HG03457 (cell line): ENCODE results near the gene FAM13C.

Source experiments
- ATAC-seq: cut with Tn5 transposase; IDR thresholded peaks from one replicate; pipeline ENCODE4 v1.9.1; 2021; ENCODE audit warnings: moderate number of reproducible peaks; ENCODE audit not compliant: unreplicated experiment

FAM13C gene

DNA sequence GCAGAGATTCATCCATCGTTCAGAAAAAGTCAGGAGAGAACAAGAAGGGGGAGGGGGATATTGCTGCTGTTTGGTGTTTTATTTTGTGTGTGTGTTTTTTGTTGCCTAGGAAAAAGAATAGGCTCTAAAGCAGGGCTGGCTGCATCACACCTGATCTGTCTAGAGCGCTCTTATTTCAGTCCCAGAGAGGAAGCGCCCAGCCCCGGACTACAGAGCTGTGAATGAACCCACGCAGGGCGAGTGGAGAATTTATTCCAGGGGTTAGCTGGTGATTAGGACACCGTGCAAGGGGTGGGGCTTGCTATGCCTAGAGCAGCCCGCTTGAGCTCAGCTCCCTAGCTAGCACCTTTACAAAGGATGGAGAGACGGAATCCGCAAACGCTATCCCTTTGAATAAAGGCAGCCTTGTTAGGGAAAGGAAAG, 621 bp upstream of the FAM13C start:
- ATAC-seq: no peak

DNA sequence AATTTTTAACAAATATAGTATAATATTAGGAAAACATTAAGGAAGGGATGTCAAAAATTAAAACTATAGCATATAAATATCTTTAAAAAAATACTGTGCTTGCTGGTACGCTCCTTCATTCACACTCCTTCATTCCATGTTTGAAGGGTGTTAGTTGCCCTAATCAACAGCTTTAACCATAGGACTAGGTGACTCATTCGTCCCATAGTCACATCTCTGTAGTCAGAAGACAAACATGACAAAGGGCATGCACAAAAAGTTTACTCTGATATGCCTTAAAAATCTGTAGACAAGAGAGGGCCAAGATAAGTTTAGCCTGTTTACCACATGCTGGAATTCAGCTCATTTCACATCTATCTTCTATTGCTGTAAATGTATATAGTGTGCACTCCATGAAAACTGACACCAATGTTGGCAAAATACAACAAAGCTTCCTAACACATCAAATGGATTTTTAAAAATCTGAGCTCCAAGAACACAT, 646 bp downstream of the FAM13C start:
- no peak for ATAC-seq

DNA sequence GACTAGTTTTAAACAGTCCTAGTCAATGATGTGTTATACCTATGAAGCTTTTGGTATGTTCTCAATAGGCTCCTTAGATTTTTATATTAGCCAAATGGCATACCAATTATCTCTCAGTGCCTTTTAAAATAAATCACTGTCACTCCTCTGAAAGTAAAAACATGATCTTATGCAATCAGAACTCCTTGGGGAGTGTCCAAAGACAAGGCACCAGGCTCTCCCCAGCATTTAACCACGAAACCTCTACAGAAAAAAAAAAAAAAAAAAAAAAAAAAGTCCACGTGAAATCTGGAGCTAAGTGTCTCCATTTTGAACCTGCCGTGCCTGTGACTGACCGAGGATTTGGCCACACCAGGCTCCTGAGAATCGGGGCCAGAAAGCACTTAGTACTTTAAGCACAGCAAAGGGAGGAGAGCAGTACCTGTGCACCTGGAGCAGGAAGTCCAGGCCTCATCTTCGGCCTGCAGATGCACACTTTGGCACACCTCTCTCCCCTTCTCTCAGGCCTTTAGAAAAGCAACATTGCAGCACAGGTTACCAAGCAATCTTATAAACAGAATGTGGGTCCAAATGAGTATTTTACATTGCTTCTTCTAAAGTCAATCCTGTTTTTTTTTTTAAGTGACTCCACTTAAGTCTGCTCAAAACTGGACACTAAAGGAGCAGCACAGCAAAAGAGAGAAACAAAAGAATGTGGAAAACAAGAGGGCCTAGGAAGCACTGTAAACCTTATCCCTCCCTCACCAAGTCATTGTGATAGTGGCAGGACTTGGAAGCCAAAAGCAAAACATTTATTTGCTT, 1.5 kb downstream of the FAM13C start:
- no peak for ATAC-seq

DNA sequence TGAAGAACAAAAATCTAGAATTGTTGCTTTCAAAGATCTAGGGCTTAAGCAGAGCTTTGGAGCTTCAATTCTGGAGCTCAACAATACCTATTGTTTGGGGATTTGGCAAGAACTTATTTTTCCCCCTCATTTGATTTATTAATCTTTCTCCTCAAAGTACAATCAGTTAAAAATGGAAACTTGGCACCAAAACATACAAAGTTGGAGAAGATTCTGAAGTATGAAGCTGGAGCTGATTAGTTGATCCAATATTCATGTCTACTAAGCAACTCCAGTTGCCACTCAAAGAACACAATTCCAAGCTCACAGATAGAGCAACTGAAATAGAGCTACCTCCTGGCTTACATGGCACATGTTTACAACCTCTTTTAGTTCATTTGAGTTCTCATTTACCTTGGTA, 3.8 kb downstream of the FAM13C start:
- no peak for ATAC-seq

DNA sequence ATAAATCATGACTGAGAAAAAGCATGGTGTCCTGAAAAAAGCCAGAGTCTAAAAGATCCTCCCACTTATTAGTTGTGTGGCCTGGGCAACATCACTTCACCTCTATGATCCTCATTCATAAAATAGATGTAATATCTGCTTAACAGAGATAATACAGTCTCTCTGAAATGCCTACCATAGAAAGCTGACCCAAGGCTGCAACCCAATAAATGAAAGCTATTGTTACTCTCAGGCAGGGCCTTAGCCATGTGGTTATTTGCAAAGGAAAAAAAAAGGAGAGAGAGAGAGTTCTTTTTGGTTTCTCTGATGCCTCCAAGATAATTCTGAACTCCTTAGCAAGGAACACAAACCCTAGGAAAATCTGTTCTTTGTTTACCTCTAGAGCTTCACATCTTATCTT, 7.9 kb downstream of the FAM13C start:
- ATAC-seq: no peak

DNA sequence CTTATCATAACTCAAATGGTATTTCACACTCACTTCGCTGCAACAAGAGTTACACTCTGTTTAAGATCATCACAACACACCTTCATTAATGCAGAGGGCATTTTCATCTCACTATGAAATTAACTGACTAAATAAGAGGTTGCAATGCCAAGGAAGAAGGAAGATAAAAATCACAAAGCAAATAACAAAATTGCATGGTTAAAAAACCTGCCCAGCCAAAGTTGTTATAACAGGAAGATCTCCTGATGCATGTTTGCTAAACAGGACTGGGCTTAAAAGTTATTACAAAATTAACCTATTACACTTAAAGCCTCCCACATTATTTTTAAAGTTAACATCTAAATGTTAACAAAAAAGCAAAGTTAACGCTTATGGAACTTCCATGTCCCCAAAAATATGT, 11.8 kb downstream of the FAM13C start:
- ATAC-seq: no peak

DNA sequence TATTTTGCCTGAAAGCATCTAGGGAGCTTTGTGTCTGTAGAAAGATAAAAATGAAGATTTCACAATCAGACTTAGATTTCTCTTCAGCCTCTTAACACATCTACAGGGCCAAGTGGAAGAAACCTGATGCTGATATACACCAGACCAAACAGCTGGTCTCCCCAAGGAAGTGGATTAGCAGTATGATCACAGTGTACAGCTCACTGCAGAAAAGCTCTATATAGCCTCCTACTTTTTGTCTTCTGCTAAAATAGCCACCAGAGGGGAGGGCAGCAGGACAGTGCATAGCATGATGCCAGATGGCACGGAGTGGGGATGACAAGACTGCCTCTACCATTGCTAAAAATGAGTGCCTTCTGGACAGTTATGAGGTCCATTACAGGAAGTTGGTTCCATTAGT, 16.0 kb downstream of the FAM13C start:
- ATAC-seq: no peak

DNA sequence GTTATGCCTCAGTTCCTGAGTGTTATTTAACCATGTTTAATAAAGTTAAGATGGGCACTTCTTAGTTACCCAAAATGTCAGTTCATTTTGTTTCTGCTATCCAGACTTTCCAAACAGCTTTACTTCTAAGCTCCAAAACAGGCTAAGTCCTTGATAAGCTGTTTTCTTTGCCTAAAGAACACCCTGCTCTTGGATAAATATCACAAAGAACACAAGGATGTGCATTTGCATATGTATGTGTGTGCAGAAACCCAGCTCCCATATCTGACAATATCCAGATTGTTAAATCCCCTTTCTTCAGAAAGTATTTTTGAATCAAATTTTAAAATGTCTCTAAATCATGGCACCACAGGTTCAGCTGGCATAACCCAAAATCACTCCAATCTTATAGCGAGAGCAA, 19.6 kb downstream of the FAM13C start:
- no peak for ATAC-seq

DNA sequence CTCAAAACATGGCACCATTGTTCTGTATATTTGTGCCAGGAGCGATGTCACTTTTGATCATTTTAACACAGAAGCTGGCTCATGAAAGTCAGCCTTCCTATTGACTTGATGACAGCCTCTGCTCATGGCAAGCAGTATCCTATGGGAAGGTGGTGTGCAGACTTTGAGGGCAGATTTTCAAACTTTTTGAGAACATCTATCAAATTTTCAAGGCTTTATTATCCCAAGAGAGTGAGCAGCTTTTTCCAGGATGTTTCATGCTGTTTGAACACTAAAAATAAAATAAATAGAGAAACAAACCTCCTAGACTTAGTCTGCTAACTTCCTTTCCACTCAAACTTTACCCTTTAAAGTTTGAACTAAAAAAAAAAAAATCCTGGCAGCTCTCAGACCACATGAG, 20.3 kb downstream of the FAM13C start:
- no peak for ATAC-seq

DNA sequence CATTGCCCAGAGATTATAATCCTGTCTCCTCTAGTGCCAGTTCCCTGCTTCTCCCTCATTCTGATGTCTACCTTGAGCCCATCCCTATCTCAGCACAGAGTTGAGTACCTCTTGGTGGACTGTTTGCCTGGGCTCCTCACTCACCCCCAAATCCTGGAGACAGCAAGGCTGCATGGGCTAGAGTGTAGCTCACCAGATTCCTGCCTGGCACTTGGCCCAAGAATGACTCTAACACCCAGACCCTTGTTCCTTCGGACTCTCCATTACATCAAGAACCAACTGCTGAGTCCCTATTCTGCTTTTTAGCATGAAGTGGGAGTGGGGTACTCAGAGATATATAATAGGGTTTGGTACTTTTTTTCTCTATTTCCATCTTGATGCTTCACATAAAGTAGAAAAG, 22.1 kb downstream of the FAM13C start:
- no peak for ATAC-seq

DNA sequence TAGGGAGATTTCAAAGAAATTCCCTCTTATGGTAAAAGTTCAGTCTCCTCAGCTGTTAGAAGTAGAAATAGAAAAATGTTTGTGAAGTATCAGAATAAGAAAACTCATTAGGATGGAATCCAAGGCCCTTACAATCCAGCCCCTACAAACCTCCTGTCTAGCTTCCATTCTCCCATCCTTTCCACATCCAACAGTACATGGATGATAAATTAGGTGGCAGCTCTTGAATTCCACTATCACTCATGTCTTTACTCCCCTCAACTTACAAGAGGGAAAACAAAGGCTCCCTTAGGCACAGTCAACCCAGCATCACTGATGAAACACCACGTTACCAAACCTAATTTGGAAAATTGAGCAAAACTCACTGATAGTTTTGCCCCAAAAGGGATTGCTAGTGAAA, 23.0 kb downstream of the FAM13C start:
- no peak for ATAC-seq

DNA sequence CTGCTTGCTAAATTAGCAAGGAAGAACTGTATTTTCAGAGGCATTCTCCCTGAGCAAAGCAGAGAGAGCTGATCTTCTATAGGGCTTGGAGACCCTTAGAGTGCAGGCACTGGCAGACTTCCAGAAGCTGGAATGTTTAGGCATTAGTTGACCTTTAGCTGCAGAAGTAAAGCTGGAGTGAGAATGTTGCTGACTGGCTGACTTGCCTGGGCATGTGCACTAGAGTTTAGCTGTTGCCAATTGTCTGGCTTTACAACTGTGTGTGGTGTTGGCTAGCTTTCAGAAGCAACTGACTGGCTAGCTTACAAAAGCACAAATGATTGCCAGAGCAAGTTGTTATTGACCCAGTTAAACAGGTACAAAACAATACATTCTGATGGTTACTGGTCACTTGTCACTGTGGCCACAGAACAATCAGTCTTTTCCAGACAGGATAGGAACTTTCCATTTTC, 25.1 kb downstream of the FAM13C start:
- ATAC-seq: no peak

DNA sequence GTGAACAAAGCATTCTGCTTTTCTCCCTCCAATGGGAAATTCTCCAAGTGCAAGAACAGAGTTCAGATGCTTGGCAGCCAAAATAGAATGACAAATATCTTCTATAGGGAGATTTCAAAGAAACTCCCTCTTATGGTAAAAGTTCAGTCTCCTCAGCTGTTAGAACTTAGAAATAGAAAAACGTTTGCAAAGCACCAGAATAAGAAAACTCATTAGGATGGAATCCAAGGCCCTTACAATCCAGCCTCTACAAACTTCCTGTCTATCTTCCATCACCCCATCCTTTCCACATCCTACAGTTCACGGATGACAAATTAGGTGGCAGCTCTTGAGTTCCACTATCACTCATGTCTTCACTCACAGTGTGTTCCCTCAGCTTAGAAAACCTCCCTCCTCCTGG, 25.7 kb downstream of the FAM13C start:
- ATAC-seq: no peak

DNA sequence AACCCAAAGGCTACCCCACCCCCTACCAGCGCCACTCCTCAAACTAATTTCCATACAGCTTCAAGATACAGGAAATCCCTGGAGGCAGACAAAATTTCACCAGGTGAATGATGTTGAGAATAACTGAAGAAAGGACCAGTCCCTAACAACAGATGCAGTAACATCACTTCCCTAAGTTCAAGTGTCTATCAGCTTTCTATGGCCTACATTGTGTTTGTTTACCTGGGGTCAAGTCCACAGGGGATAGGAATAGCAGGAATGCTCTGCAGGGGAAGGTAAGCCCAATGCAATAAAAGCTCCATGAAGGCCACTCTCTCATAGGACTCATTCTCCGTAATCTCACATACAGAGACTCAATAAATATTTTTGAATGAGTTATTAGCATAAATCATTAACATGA, 26.9 kb downstream of the FAM13C start:
- no peak for ATAC-seq

DNA sequence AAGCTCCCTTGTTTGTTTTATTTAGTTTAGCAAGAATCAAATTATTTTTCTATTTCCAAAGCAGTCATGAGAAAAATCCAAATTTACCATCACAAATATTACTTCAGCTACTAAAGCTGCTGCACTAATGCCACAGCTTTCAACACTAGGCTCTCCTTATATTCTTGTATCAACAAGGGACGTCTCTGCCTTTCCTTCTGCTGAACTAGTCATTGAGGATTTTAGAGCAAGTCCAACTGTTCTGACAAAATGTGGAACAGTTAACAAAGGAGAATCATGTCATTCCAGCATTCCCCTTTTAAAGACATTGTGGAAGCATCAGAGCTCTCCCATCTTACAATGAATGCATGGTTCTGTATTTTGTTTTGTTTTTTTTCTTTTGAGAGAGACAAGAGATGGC, 28.6 kb downstream of the FAM13C start:
- no peak for ATAC-seq

DNA sequence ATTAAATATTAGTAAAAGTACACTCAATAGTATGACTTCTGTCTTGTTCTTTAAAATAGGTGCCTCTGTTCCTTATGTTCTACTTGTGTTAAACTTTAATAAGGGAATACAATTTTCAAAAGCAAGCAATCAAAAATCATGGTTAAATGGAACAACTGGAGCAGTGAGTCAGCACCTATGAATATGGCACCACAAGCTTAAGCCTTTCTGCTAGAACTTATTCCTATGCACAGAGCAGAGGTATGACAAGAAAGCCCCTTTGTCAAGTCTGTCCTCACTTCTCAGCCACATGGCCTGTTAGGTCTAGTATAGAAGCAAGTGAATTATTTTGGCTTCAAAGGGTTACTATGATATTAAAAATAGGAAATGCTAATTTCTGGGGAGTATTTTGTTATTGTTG, 29.8 kb downstream of the FAM13C start:
- ATAC-seq: no peak

DNA sequence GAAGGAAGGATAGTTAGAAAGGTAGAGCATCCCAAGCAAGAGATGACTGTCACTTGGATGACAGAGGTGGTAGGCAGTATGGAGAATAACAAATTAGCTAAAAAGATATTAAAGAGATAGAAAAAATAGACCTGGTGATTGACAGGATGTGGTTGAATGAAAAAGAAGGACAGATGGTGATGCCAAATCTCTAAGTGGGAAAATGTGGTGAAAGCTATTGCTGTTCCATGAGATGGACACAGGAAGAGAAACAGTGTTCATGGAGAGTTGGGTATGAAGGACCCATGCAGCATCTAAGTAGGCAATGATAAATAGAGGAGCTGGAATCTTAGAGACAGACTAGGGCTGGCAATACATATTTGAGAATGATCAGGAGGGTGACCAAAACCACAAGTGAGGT, 30.7 kb downstream of the FAM13C start:
- ATAC-seq: no peak

DNA sequence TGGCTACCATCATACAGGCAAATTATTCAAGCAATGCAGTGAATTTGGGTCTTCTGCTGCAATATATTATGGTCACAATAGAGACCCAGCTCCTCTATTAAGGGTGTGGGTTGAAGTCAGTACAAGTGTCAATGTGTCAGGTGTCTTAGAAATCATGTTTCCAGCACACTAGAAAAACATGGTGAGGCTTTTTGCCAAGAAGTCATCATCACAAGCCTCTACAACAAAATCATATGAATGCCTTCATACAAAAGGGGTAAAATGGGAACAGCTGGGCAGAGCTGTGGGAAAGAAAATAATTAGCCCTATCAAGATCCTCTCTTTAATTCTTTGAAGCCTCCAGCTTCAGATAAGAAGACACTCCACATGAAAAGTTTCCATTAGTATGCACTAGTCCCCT, 37.2 kb downstream of the FAM13C start:
- no peak for ATAC-seq

DNA sequence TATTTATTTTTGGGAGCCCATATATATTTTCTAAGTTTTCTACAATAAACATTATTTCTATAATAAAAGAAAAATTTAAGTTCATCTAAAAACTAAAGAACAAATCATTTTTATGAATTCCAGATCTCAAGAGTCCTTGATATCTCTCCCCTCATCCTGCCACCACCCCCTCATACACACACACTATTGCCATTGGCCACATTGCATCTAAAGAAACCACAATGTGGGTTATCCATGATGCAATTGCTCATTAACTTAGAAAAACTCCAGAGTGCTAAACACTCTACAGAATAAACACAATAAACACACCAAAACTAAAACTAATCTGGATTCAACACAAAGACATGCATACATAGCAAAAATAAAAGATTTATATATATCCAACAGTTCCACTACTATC, 37.8 kb downstream of the FAM13C start:
- no peak for ATAC-seq

DNA sequence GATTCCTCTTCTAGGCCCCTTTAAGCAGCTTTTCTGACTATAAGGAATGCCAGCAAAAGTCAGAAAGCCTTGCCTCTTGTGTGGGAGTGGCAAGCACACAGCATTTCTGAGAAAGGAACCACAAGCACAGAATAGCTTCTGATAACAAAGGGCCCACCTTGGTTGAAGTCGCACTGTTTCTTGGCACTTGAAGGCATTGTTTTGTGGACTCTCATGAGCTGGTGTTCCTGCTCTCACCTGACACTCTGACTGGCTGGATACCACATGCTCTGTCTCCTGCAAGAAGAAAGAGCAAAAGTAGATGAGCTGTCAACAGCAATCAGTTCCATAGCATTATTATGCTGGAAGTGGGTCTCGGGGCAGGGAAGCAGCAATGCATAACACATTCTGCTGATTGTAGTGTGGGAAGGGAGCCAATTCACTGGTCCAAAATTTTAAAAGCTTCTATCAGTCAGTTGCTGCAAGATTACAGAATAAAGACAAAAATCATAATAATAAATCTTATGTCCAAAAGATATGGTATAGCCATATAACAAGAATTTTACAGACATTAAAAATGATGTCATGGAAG, 38.4 kb downstream of the FAM13C start:
- no peak for ATAC-seq

DNA sequence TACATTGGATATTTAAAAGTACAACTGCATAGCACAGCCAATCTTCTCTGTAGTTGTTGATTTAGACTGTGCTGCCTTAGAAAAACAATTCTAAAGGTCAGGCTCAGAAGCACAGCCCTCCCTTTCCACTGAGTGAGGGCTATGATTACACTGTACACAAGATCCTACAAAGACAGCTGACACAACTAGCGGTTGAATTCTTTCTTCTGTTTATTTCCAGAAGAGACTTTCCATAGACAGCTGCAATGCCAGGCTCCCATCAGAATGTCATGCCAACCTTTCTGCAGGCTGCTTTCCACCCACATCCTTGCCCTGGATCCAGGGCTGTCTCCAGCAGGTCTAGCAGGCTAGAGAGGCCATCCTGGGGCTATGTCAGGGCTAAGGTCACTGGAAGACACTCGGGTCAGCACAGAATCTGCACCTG, 39.3 kb downstream of the FAM13C start:
- no peak for ATAC-seq

DNA sequence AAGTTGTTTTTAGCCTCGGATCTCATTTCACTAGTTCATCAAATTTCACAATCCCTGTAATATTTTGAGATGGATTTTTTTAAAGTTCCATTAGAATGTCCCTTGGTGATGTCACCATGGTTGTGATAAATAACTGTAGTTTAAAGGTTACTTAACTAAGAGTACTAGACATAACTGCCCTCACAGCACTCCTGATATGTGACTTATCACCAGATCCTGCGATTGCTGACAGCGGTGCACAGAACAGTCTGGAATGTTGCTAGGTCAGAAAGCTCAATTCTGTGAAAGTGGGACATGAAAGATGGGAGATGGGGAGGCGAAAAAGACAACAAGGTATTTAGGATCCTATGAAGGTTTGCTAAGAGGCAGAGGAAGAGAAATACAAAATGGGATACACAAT, 40.2 kb downstream of the FAM13C start:
- no peak for ATAC-seq

DNA sequence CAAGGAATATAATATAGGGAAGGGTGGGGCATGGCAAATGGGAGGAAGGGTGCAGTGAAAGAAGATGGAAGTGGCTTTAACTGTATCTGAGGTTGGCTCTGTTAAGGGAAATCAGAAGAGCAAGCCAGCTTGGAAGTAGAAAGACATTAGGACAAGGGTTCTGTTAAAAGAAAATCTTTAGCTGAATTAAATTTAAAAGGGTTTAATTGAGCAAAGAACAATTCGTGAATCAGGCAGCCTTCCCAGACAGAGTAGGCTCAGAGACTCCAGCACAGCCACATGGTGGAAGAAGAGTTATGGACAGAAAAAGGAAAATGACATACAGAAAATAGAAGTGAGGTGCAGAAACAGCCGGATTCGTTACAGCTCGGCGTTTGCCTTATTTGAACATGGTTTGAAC, 42.0 kb downstream of the FAM13C start:
- no peak for ATAC-seq
